MCF 10A (cell line): ENCODE data around the gene SMG6. TPM values are rescaled to one million over a fixed set of nuclear protein-coding genes. Genes with fewer than 3 reads are reported as not detected.

Experiments used
- BruUV-seq: library from RNA; stranded (reverse); fragments of 400-500 nt; replicated peaks from 2 replicates; lab custom pipeline; 2021; lab: Mats Ljungman, UMichigan
- CTCF ChIA-PET: fragments of 300-600 bp; sonication (Branson Sonifier 250); formaldehyde crosslinking; extraction: SDS; loops from one replicate; lab custom pipeline; 2021; ENCODE audit warnings: antibody characterized with exemption, inconsistent platforms; lab: Yijun Ruan, JAX
- POLR2A ChIA-PET: fragments of 300-600, 350-650 bp; sonication (Branson Sonifier 250); formaldehyde crosslinking; extraction: SDS; loops from one replicate; lab custom pipeline; 2020; ENCODE audit warnings: antibody characterized with exemption, inconsistent platforms; lab: Yijun Ruan, JAX
- DNase-seq: peaks from one replicate; pipeline ENCODE4 v3.0.0-alpha.2; 2018; ENCODE audit not compliant: unreplicated experiment
- H3K27ac Mint-ChIP-seq: one replicate; pipeline ENCODE4 v1.8.0; 2022; ENCODE audit warnings: mild to moderate bottlenecking, low read depth, mixed read lengths; ENCODE audit not compliant: unreplicated experiment
- H3K27me3 Mint-ChIP-seq: one replicate; pipeline ENCODE4 v1.8.0; 2022; ENCODE audit warnings: mixed read lengths; ENCODE audit not compliant: insufficient read depth, unreplicated experiment
- H3K36me3 Mint-ChIP-seq: one replicate; pipeline ENCODE4 v1.8.0; 2022; ENCODE audit warnings: mild to moderate bottlenecking, moderate library complexity, mixed read lengths; ENCODE audit not compliant: insufficient read depth, unreplicated experiment
- H3K4me1 Mint-ChIP-seq: one replicate; pipeline ENCODE4 v1.8.0; 2022; ENCODE audit warnings: mixed read lengths; ENCODE audit not compliant: insufficient read depth, unreplicated experiment
- H3K4me3 Mint-ChIP-seq: one replicate; pipeline ENCODE4 v1.8.0; 2022; ENCODE audit warnings: mild to moderate bottlenecking, moderate library complexity, mixed read lengths; ENCODE audit not compliant: unreplicated experiment
- H3K9me3 Mint-ChIP-seq: one replicate; pipeline ENCODE4 v1.8.0; 2022; ENCODE audit warnings: mixed read lengths; ENCODE audit not compliant: unreplicated experiment
- intact Hi-C: fragments of 100-400 bp; cut with micrococcal nuclease; formaldehyde crosslinking; loops from 2 replicates; pipeline ENCODE4 v1.14.1; 2022
- total RNA-seq: library from RNA; stranded (reverse); gene quantifications from 2 replicates; pipeline ENCODE4 v1.2.3, GENCODE V29; 2022
- TF ChIP-seq, protein P1 (sequence below): fragments of 200-600 bp; IDR thresholded peaks from one replicate; pipeline ENCODE4 v1.8.0; 2022; ENCODE audit warnings: antibody characterized with exemption, mild to moderate bottlenecking; ENCODE audit not compliant: unreplicated experiment

The SMG6 gene
- total RNA-seq, 1 experiment from 2014 or later, result 17.0 TPM

DNA sequence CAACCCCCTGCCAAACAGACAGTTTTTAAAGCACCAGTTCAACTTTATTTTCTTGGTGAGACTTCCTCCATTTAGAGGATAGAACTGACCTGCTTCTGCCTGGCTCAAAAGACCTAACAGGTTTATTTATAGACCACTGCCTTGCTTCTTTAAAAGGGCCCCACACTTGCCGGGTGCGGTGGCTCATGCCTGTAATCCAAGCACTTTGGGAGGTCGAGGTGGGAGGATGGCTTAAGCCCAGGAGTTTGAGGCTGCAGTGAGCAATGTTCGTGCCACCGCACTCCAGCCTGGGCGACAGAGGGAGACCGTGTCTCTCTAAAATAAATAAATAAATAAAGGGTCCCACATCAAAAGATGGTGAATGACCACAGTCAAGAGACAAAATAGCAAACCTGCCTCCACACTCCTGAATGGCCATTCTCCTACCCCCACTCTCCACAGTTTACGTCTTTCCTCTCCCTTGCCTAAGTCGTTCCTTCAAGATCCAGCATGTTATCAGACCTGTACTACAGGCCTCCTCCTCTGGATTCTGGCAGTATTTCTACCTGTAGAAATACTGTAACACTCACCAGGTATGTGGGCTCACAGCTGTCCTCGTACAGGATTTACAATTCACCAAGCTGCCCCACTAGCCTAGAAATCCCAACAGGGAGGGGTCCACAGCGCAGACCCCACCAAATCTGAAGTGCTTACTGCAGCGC, 95.6 kb downstream of the SMG6 start:
- ChIA-PET POLR2A (interaction anchor here (0.7 kb wide), 1 partner anchor 26 kb away, joined by 3 read pairs; no protein-coding TSS in a partner anchor), CTCF (no interaction called here)
- Mint-ChIP-seq H3K9me3 (no peaks in the 10 kb centered on the region), H3K27me3 (no peaks in the 10 kb centered on the region), H3K4me1 (peaks cover 7% of the 10 kb centered on the region), H3K4me3 (no peak overlapping the region), H3K27ac (no peak overlapping the region), H3K36me3 (peaks cover 10% of the 10 kb centered on the region)
- DNase-seq, result no peak
- no TSS peak for BruUV-seq
- TF ChIP-seq, protein P1, sequence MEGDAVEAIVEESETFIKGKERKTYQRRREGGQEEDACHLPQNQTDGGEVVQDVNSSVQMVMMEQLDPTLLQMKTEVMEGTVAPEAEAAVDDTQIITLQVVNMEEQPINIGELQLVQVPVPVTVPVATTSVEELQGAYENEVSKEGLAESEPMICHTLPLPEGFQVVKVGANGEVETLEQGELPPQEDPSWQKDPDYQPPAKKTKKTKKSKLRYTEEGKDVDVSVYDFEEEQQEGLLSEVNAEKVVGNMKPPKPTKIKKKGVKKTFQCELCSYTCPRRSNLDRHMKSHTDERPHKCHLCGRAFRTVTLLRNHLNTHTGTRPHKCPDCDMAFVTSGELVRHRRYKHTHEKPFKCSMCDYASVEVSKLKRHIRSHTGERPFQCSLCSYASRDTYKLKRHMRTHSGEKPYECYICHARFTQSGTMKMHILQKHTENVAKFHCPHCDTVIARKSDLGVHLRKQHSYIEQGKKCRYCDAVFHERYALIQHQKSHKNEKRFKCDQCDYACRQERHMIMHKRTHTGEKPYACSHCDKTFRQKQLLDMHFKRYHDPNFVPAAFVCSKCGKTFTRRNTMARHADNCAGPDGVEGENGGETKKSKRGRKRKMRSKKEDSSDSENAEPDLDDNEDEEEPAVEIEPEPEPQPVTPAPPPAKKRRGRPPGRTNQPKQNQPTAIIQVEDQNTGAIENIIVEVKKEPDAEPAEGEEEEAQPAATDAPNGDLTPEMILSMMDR, result no peak
- intact Hi-C loops, result no loop called here

DNA sequence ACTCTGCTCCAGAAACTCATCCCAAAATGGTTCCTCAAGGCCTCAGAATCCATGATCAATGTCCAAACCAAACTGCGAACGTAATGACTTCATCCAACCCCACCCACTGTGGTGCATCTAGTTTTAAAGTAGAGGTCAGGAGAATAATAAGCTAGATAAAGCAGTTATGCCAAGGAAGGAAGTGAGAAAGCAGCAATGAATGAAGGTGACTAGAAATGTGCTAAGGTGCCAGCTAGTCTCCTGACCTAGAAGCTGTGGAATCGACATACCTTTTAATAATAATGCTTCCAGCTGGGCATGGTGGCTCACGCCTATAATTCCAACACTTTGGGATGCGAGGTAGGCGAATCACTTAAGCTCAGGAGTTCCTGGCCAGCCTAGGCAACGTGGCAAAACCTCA, 99.2 kb downstream of the SMG6 start:
- Mint-ChIP-seq H3K4me1 (no peaks in the 10 kb centered on the region), H3K36me3 (peaks cover 22% of the 10 kb centered on the region), H3K27ac (no peak overlapping the region), H3K9me3 (no peaks in the 10 kb centered on the region), H3K27me3 (no peaks in the 10 kb centered on the region), H3K4me3 (no peak overlapping the region)
- POLR2A ChIA-PET, result interaction anchor here (1.4 kb wide), 1 partner anchor 9 kb away, joined by 5 read pairs; no protein-coding TSS in a partner anchor
- no TSS peak for BruUV-seq
- CTCF ChIA-PET, result interaction anchor here (0.6 to 0.8 kb wide), 2 partner anchors 12 to 574 kb away, joined by 3 to 4 read pairs; no protein-coding TSS in a partner anchor
- intact Hi-C loops, result no loop called here
- DNase-seq, result no peak
- TF ChIP-seq, protein P1, result no peak

DNA sequence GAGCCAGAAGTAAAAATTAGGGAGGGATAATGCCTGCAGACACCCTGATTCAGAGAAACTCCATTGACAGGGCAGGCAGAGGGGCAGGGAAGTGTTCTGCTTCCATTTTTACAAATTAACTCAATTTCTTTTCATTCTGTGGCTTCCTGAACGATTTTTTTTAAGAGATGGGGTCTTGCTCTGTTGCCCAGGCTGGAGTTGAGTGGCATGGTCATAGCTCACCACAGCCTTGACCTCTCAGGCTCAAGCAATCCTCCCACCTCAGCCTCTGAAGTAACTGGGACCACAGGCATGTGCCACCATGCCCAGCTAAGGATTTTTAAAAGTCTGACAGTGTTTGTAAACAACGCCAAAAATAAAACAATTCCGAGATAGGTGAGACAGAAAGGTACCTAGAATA, 99.8 kb downstream of the SMG6 start:
- CTCF ChIA-PET, result interaction anchor here (0.6 kb wide), 1 partner anchor 59 kb away, joined by 3 read pairs; no protein-coding TSS in a partner anchor
- H3K4me1 Mint-ChIP-seq, result no peaks in the 10 kb centered on the region
- POLR2A ChIA-PET, result interaction anchor here (1.4 kb wide), 2 partner anchors 9 to 98 kb away, joined by 3 to 5 read pairs; no protein-coding TSS in a partner anchor
- TF ChIP-seq, protein P1, result no peak
- DNase-seq, result no peak
- intact Hi-C loops, result no loop called here
- no peak overlapping the region for H3K27ac Mint-ChIP-seq
- H3K27me3 Mint-ChIP-seq, result no peaks in the 10 kb centered on the region
- no TSS peak for BruUV-seq
- no peaks in the 10 kb centered on the region for H3K9me3 Mint-ChIP-seq
- peaks cover 16% of the 10 kb centered on the region for H3K36me3 Mint-ChIP-seq
- no peak overlapping the region for H3K4me3 Mint-ChIP-seq

DNA sequence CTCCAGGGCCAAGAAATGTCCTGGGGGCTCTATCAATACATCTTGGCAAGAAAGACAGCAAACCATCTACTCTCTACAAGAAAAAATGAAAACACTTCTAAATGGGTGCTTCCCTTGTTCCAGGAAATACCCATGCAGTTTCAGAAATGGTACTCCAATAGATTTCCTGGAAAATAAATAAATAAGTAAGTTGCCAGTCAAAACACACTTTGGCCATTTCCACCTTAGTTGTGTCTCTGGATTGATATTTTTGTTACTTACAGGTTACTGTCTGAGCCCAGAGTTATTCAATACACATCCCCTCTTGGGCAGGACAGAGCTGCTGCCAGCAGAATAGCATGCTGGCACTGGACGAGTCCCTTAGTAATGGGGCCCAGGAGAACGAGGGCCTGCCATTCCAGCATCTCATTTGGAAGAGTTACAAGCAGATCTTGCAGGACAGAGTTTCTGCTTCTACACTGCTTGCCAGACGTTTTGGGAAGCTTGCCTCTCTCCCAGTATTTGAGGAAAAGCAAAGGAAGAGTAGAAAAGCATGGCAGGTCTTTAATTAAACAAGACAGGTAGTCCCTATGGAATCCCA, 100.5 kb downstream of the SMG6 start:
- Mint-ChIP-seq H3K27ac (no peak overlapping the region), H3K9me3 (no peaks in the 10 kb centered on the region), H3K36me3 (peaks cover 12% of the 10 kb centered on the region), H3K27me3 (no peaks in the 10 kb centered on the region), H3K4me3 (no peak overlapping the region), H3K4me1 (no peaks in the 10 kb centered on the region)
- TF ChIP-seq, protein P1, result no peak
- POLR2A ChIA-PET, result interaction anchor here (1.4 kb wide), 1 partner anchor 97 kb away, joined by 3 read pairs; no protein-coding TSS in a partner anchor
- no TSS peak for BruUV-seq
- intact Hi-C loops, result no loop called here
- DNase-seq, result no peak
- CTCF ChIA-PET, result interaction anchor here (0.6 kb wide), 1 partner anchor 59 kb away, joined by 3 read pairs; no protein-coding TSS in a partner anchor
